ENCODE results near the gene ZNF608. TPM values are rescaled to one million over a fixed set of nuclear protein-coding genes. Genes with fewer than 3 reads are reported as not detected.
A peak's percentile ranks its signal among the peaks of the same experiment; 100 is the strongest.

The ZNF608 gene
- total RNA-seq, 1 donor from 2014 or later, result 213 TPM

DNA sequence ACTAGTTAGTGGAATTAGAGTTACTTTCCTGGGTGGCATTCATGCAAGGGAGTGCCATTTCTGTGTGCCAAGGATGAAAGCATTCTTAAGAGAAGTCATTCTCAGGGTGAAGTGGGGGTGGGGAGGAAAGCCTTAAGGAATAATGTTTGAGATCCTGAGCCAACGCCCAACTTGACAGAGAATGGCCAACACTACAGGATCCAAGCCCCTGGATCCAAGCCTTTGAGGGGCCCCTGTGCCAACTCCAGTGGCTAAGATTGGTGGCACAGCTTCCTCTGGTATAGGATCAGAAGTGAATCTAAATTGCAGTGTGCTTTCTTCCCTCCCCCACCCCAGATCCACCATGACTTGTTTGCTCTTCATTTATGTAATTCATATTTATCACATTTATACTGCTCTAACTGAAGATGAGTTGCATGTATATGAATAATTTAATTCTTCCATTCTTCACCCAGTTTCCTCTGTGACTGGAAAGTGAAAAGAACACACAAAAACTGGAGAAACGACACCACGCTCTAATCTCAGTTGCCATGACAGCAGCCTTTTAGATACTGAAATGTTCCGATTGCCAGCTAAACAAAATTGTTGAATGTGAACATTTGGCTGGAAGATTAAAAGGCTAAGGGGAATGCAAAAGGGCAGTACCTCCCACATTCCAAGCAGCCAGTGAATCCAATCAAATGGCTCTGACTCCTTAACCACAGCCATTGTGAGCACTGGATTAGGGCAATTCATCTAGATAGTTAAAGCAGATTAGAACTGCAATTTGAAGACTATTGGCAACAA lies 4.5 kb downstream of the ZNF608 start:
- Histone ChIP-seq H3K79me2 (ENCODE audit: low read depth) (peaks cover 100% of the 10 kb centered on the region), H3K9ac (no peak overlapping the region), H3K9me3 (ENCODE audit: low read depth) (no peaks in the 10 kb centered on the region), H3K4me1 (peaks cover 47% of the 10 kb centered on the region), H3K4me3 (peak overlapping the region; percentile 69), H3K4me2 (peak overlapping the region; percentile 98), H2AFZ (replicated peaks) (no peak overlapping the region), H3K27me3 (no peaks in the 10 kb centered on the region), H3K27ac (peak overlapping the region; percentile 45), H3F3A (ENCODE audit: low read depth) (peaks cover 79% of the 10 kb centered on the region), H4K20me1 (ENCODE audit: low read depth) (peaks cover 82% of the 10 kb centered on the region), H3K36me3 (no peaks in the 10 kb centered on the region)
- no peak overlapping the region for H3K27ac Mint-ChIP-seq
- DNase-seq (ENCODE audit: low spot score), result peak; percentile 91
- H3K27me3 Mint-ChIP-seq (ENCODE audit: insufficient read depth, low read depth), result peaks cover 12% of the 10 kb centered on the region
- peaks cover 37% of the 10 kb centered on the region for H3K4me1 Mint-ChIP-seq
- no peaks in the 10 kb centered on the region for H3K9me3 Mint-ChIP-seq
- H3K36me3 Mint-ChIP-seq, result no peaks in the 10 kb centered on the region
- no peak overlapping the region for H3K4me3 Mint-ChIP-seq
- TF ChIP-seq EZH2 (IDR thresholded peaks at IDR 0.05), result no peak
- TF ChIP-seq CTCF (IDR thresholded peaks at IDR 0.05), result no peak
- TF ChIP-seq EZH2phosphoT487 (IDR thresholded peaks at IDR 0.05), result peak; percentile 97

GRCh38 chr5:124740991-124741583 lies 5.4 kb downstream of the ZNF608 start:
- no peak overlapping the region for H3K4me3 Mint-ChIP-seq
- H3K36me3 ChIP-seq, result no peaks in the 10 kb centered on the region
- H3K9me3 ChIP-seq (ENCODE audit: low read depth), result no peaks in the 10 kb centered on the region
- peak overlapping the region; percentile 33 for H3K27ac Mint-ChIP-seq
- no peaks in the 10 kb centered on the region for H3K9me3 Mint-ChIP-seq
- TF ChIP-seq EZH2phosphoT487 (IDR thresholded peaks at IDR 0.05) (no peak), EZH2 (IDR thresholded peaks at IDR 0.05) (no peak), CTCF (IDR thresholded peaks at IDR 0.05) (no peak)
- no peak overlapping the region for H2AFZ ChIP-seq (replicated peaks)
- DNase-seq (ENCODE audit: low spot score), result no peak
- H4K20me1 ChIP-seq (ENCODE audit: low read depth), result peaks cover 91% of the 10 kb centered on the region
- peaks cover 7% of the 10 kb centered on the region for H3K27me3 Mint-ChIP-seq (ENCODE audit: insufficient read depth, low read depth)
- H3K9ac ChIP-seq, result no peak overlapping the region
- H3K27me3 ChIP-seq, result no peaks in the 10 kb centered on the region
- no peaks in the 10 kb centered on the region for H3K36me3 Mint-ChIP-seq
- peak overlapping the region; percentile 45 for H3K27ac ChIP-seq
- peaks cover 100% of the 10 kb centered on the region for H3K79me2 ChIP-seq (ENCODE audit: low read depth)
- peaks cover 46% of the 10 kb centered on the region for H3K4me1 Mint-ChIP-seq
- peaks cover 72% of the 10 kb centered on the region for H3F3A ChIP-seq (ENCODE audit: low read depth)
- H3K4me2 ChIP-seq, result peak overlapping the region; percentile 98
- H3K4me3 ChIP-seq, result peak overlapping the region; percentile 69
- peaks cover 55% of the 10 kb centered on the region for H3K4me1 ChIP-seq

- H3K36me3 Mint-ChIP-seq, result no peaks in the 10 kb centered on the region
- no peaks in the 10 kb centered on the region for H3K9me3 Mint-ChIP-seq
- H3K4me2 ChIP-seq, result peak overlapping the region; percentile 98
- no peaks in the 10 kb centered on the region for H3K9me3 ChIP-seq (ENCODE audit: low read depth)
- H3K27ac ChIP-seq, result peak overlapping the region; percentile 80
- H3K4me1 ChIP-seq, result peaks cover 65% of the 10 kb centered on the region
- H3K4me1 Mint-ChIP-seq, result peaks cover 55% of the 10 kb centered on the region
- peaks cover 99% of the 10 kb centered on the region for H4K20me1 ChIP-seq (ENCODE audit: low read depth)
- peaks cover 75% of the 10 kb centered on the region for H3F3A ChIP-seq (ENCODE audit: low read depth)
- peak overlapping the region; percentile 69 for H3K27ac Mint-ChIP-seq
- TF ChIP-seq CTCF (IDR thresholded peaks at IDR 0.05) (no peak), EZH2phosphoT487 (IDR thresholded peaks at IDR 0.05) (no peak), EZH2 (IDR thresholded peaks at IDR 0.05) (no peak)
- peaks cover 100% of the 10 kb centered on the region for H3K79me2 ChIP-seq (ENCODE audit: low read depth)
- H2AFZ ChIP-seq (replicated peaks), result no peak overlapping the region
- no peaks in the 10 kb centered on the region for H3K27me3 ChIP-seq
- no peak overlapping the region for H3K4me3 Mint-ChIP-seq
- H3K9ac ChIP-seq, result no peak overlapping the region
- H3K27me3 Mint-ChIP-seq (ENCODE audit: insufficient read depth, low read depth), result peaks cover 5% of the 10 kb centered on the region
- peak; percentile 82 for DNase-seq (ENCODE audit: low spot score)
- no peaks in the 10 kb centered on the region for H3K36me3 ChIP-seq
- peak overlapping the region; percentile 69 for H3K4me3 ChIP-seq
Observed at GRCh38 chr5:124740071-124740470, 6.4 kb downstream of the ZNF608 start.

Measured in neural progenitor cell (in vitro differentiated cells).